Measurements from ENCODE around the gene CTNNA2.

CTNNA2 gene

DNA sequence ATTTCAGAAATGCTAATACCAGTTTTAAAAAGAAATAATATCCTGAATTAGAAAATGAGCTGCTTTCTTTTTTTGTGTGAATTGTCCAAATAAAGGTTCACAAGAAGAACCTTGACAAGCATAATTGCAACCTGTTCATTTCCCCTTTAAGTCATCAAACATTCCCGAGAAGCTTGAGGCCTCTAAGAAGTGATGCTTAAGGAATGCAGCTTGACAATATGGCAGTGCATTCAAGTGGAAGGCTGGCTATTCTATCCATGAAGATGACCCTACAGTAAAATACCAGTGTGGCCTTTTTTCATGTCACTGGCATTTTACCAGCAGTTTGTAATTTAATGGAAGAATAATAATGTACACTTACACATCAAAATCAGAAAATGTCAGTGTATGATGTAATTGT, 216.7 kb downstream of the CTNNA2 start:
- no peaks in the 10 kb centered on the region for H3K4me1 ChIP-seq (ENCODE audit: control insufficient read depth in 1 of 2, insufficient read depth in 2 of 2, low read length in 2 of 2)
- no peak overlapping the region for H2AFZ ChIP-seq (ENCODE audit: insufficient read depth, low read length, poor library complexity)
- no peak overlapping the region for H2AK5ac ChIP-seq (ENCODE audit: low read length)
- H3K79me2 ChIP-seq (ENCODE audit: control insufficient read depth, insufficient read depth, low read length, poor library complexity): no peaks in the 10 kb centered on the region
- H4K12ac ChIP-seq (ENCODE audit: low read depth, low read length): no peak overlapping the region
- no peak overlapping the region for H2BK5ac ChIP-seq (ENCODE audit: low read depth, low read length, poor library complexity)
- H3K4ac ChIP-seq (ENCODE audit: low read depth, low read length): no peak overlapping the region
- no peak overlapping the region for H3K4me2 ChIP-seq (ENCODE audit: low read length)
- H3K14ac ChIP-seq (ENCODE audit: low read length): no peak overlapping the region
- no peak overlapping the region for H2BK120ac ChIP-seq (ENCODE audit: insufficient read depth, low read length, poor library complexity)
- no peak overlapping the region for H2BK12ac ChIP-seq (ENCODE audit: low read length)
- H3K9ac ChIP-seq (ENCODE audit: low read length): no peak overlapping the region
- no peak overlapping the region for H3K27ac ChIP-seq (ENCODE audit: low read depth, low read length)
- H3K4me3 ChIP-seq (ENCODE audit: low read depth, low read length): no peak overlapping the region
- no peaks in the 10 kb centered on the region for H3K9me3 ChIP-seq (ENCODE audit: insufficient read depth, low read depth, low read length)
- H3K36me3 ChIP-seq (ENCODE audit: control insufficient read depth in 1 of 2, insufficient read depth in 2 of 2, low read length in 2 of 2): no peaks in the 10 kb centered on the region
- DNase-seq: no peak
- no peak overlapping the region for H4K8ac ChIP-seq (ENCODE audit: low read depth, low read length)
- no CpG with 5 or more reads among the region's 1 CpG for WGBS (ENCODE audit: extremely low coverage, insufficient coverage, insufficient read length)
- H3K18ac ChIP-seq (ENCODE audit: low read length): no peak overlapping the region
- H4K91ac ChIP-seq (ENCODE audit: low read depth, low read length): no peak overlapping the region
- H3K79me1 ChIP-seq (ENCODE audit: low read length): no peaks in the 10 kb centered on the region
- no peaks in the 10 kb centered on the region for H3K27me3 ChIP-seq (ENCODE audit: insufficient read depth, low read length)
- no peak overlapping the region for H3K23ac ChIP-seq (ENCODE audit: low read length)

DNA sequence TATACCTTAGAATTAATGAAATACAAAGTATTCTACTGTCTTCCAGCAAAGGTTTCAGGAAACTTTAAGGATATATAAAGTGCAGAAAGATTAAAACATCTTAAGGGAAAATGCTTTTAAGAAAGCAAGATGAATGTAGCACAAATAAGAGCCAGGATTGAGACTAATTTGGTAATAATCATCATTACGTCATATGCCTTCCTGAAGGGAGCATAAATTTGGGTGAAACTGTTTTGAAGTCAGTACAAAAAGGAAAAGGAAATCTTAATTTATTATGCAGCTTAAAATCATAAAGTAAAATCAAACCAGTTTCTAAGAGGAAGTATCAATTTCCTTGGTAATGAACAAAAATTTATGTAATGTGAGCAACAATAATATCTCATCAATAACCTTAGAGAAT, 221.7 kb downstream of the CTNNA2 start:
- Histone ChIP-seq H2AFZ (ENCODE audit: insufficient read depth, low read length, poor library complexity) (no peak overlapping the region), H2AK5ac (ENCODE audit: low read length) (no peak overlapping the region), H4K91ac (ENCODE audit: low read depth, low read length) (no peak overlapping the region), H2BK120ac (ENCODE audit: insufficient read depth, low read length, poor library complexity) (no peak overlapping the region), H3K23ac (ENCODE audit: low read length) (no peak overlapping the region), H3K4me1 (ENCODE audit: control insufficient read depth in 1 of 2, insufficient read depth in 2 of 2, low read length in 2 of 2) (no peaks in the 10 kb centered on the region), H4K8ac (ENCODE audit: low read depth, low read length) (no peak overlapping the region), H3K27ac (ENCODE audit: low read depth, low read length) (no peak overlapping the region), H4K12ac (ENCODE audit: low read depth, low read length) (no peak overlapping the region), H3K4me3 (ENCODE audit: low read depth, low read length) (no peak overlapping the region), H3K14ac (ENCODE audit: low read length) (no peak overlapping the region), H3K4me2 (ENCODE audit: low read length) (no peak overlapping the region), H3K18ac (ENCODE audit: low read length) (no peak overlapping the region), H3K36me3 (ENCODE audit: control insufficient read depth in 1 of 2, insufficient read depth in 2 of 2, low read length in 2 of 2) (no peaks in the 10 kb centered on the region), H2BK12ac (ENCODE audit: low read length) (no peak overlapping the region), H3K79me1 (ENCODE audit: low read length) (no peaks in the 10 kb centered on the region), H3K9me3 (ENCODE audit: insufficient read depth, low read depth, low read length) (no peaks in the 10 kb centered on the region), H3K79me2 (ENCODE audit: control insufficient read depth, insufficient read depth, low read length, poor library complexity) (no peaks in the 10 kb centered on the region), H3K27me3 (ENCODE audit: insufficient read depth, low read length) (no peaks in the 10 kb centered on the region), H2BK5ac (ENCODE audit: low read depth, low read length, poor library complexity) (no peak overlapping the region), H3K9ac (ENCODE audit: low read length) (no peak overlapping the region), H3K4ac (ENCODE audit: low read depth, low read length) (no peak overlapping the region)
- WGBS (ENCODE audit: extremely low coverage, insufficient coverage, insufficient read length): no CpG with 5 or more reads among the region's 1 CpG
- DNase-seq: no peak

DNA sequence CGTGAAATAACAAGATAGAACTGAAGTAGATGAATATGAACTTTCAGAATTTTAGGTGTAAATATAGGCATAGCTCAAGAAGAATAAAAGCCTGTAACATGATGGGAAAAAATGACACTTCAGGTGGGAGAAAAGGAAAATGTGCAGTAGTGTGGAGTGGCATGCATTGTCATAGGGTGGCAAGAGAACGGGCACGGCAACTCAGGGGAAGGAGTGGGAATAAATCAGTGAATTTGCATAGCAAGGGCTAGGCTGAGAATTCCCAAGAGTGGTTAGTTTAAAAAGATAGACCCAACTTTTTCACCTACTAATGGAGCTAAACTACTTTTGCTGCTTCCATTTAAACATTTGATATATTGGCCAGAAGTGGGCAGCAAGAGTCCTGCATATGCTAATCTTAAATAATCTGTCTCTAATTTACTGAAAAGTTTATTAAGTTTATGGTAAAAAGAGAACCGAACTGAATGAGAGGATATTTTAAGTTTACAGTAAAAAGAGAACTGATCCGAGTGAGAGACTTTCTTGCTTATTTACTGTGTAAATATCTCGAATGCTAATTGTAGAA, 228.1 kb downstream of the CTNNA2 start:
- H3K4me1 ChIP-seq (ENCODE audit: control insufficient read depth in 1 of 2, insufficient read depth in 2 of 2, low read length in 2 of 2): no peaks in the 10 kb centered on the region
- H2BK12ac ChIP-seq (ENCODE audit: low read length): no peak overlapping the region
- no peaks in the 10 kb centered on the region for H3K36me3 ChIP-seq (ENCODE audit: control insufficient read depth in 1 of 2, insufficient read depth in 2 of 2, low read length in 2 of 2)
- H3K4ac ChIP-seq (ENCODE audit: low read depth, low read length): no peak overlapping the region
- H4K8ac ChIP-seq (ENCODE audit: low read depth, low read length): no peak overlapping the region
- no peaks in the 10 kb centered on the region for H3K79me1 ChIP-seq (ENCODE audit: low read length)
- no peak overlapping the region for H2AK5ac ChIP-seq (ENCODE audit: low read length)
- no peak overlapping the region for H4K91ac ChIP-seq (ENCODE audit: low read depth, low read length)
- H3K27ac ChIP-seq (ENCODE audit: low read depth, low read length): no peak overlapping the region
- H2BK120ac ChIP-seq (ENCODE audit: insufficient read depth, low read length, poor library complexity): no peak overlapping the region
- no peaks in the 10 kb centered on the region for H3K27me3 ChIP-seq (ENCODE audit: insufficient read depth, low read length)
- H3K23ac ChIP-seq (ENCODE audit: low read length): no peak overlapping the region
- no peak for DNase-seq
- H4K12ac ChIP-seq (ENCODE audit: low read depth, low read length): no peak overlapping the region
- no peaks in the 10 kb centered on the region for H3K79me2 ChIP-seq (ENCODE audit: control insufficient read depth, insufficient read depth, low read length, poor library complexity)
- H3K9ac ChIP-seq (ENCODE audit: low read length): no peak overlapping the region
- H3K18ac ChIP-seq (ENCODE audit: low read length): no peak overlapping the region
- no peak overlapping the region for H3K4me2 ChIP-seq (ENCODE audit: low read length)
- H3K14ac ChIP-seq (ENCODE audit: low read length): no peak overlapping the region
- no peak overlapping the region for H2AFZ ChIP-seq (ENCODE audit: insufficient read depth, low read length, poor library complexity)
- H3K4me3 ChIP-seq (ENCODE audit: low read depth, low read length): no peak overlapping the region
- no CpG with 5 or more reads among the region's 6 CpGs for WGBS (ENCODE audit: extremely low coverage, insufficient coverage, insufficient read length)
- H2BK5ac ChIP-seq (ENCODE audit: low read depth, low read length, poor library complexity): no peak overlapping the region
- H3K9me3 ChIP-seq (ENCODE audit: insufficient read depth, low read depth, low read length): no peaks in the 10 kb centered on the region

DNA sequence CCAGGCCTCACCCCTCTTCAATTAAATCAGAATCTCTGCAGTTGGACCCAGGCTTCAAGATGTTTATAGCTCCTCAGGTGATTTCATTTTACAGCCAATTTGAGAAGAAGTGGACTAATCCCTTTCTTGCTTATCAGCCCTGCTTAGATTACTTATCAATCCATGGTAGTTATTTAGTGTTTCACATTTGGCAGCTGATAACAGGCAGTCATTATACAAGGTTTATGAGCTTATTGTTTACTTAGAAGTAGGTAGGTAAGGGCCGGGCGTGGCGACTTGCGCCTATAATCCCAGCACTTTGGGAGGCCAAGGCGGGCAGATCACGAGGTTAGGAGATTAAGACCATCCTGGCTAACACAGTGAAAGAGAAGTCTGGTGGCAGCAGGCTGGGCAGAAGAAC, 237.5 kb downstream of the CTNNA2 start:
- H3K23ac ChIP-seq (ENCODE audit: low read length): no peak overlapping the region
- no peak overlapping the region for H3K9ac ChIP-seq (ENCODE audit: low read length)
- H3K27ac ChIP-seq (ENCODE audit: low read depth, low read length): no peak overlapping the region
- H2BK5ac ChIP-seq (ENCODE audit: low read depth, low read length, poor library complexity): no peak overlapping the region
- no peak overlapping the region for H2AK5ac ChIP-seq (ENCODE audit: low read length)
- H3K14ac ChIP-seq (ENCODE audit: low read length): no peak overlapping the region
- H3K4ac ChIP-seq (ENCODE audit: low read depth, low read length): no peak overlapping the region
- H3K4me1 ChIP-seq (ENCODE audit: control insufficient read depth in 1 of 2, insufficient read depth in 2 of 2, low read length in 2 of 2): no peaks in the 10 kb centered on the region
- no peak for DNase-seq
- no peak overlapping the region for H4K12ac ChIP-seq (ENCODE audit: low read depth, low read length)
- H3K4me3 ChIP-seq (ENCODE audit: low read depth, low read length): no peak overlapping the region
- no peak overlapping the region for H2BK12ac ChIP-seq (ENCODE audit: low read length)
- H4K8ac ChIP-seq (ENCODE audit: low read depth, low read length): no peak overlapping the region
- H2BK120ac ChIP-seq (ENCODE audit: insufficient read depth, low read length, poor library complexity): no peak overlapping the region
- H3K27me3 ChIP-seq (ENCODE audit: insufficient read depth, low read length): no peaks in the 10 kb centered on the region
- no peaks in the 10 kb centered on the region for H3K9me3 ChIP-seq (ENCODE audit: insufficient read depth, low read depth, low read length)
- H3K18ac ChIP-seq (ENCODE audit: low read length): no peak overlapping the region
- H3K4me2 ChIP-seq (ENCODE audit: low read length): no peak overlapping the region
- WGBS (ENCODE audit: extremely low coverage, insufficient coverage, insufficient read length): no CpG with 5 or more reads among the region's 6 CpGs
- no peaks in the 10 kb centered on the region for H3K36me3 ChIP-seq (ENCODE audit: control insufficient read depth in 1 of 2, insufficient read depth in 2 of 2, low read length in 2 of 2)
- no peak overlapping the region for H4K91ac ChIP-seq (ENCODE audit: low read depth, low read length)
- no peak overlapping the region for H2AFZ ChIP-seq (ENCODE audit: insufficient read depth, low read length, poor library complexity)
- no peaks in the 10 kb centered on the region for H3K79me2 ChIP-seq (ENCODE audit: control insufficient read depth, insufficient read depth, low read length, poor library complexity)
- H3K79me1 ChIP-seq (ENCODE audit: low read length): no peaks in the 10 kb centered on the region
